Activated CD4-positive, alpha-beta T cell treated with anti-CD3 and anti-CD28 coated beads, Interleukin-2, amount 50 U/mL, for 1 hour (primary cell): ENCODE data around the gene ZNF626.
"Not testable (repeated sequence)": the region's sequence is repeated elsewhere in the genome, so short reads cannot be mapped to it uniquely, and the experiment has no call there.

ENCODE experiments used
- DNase-seq: peaks from one replicate; pipeline ENCODE4 v3.0.0-alpha.2; 2020

Gene ZNF626

DNA sequence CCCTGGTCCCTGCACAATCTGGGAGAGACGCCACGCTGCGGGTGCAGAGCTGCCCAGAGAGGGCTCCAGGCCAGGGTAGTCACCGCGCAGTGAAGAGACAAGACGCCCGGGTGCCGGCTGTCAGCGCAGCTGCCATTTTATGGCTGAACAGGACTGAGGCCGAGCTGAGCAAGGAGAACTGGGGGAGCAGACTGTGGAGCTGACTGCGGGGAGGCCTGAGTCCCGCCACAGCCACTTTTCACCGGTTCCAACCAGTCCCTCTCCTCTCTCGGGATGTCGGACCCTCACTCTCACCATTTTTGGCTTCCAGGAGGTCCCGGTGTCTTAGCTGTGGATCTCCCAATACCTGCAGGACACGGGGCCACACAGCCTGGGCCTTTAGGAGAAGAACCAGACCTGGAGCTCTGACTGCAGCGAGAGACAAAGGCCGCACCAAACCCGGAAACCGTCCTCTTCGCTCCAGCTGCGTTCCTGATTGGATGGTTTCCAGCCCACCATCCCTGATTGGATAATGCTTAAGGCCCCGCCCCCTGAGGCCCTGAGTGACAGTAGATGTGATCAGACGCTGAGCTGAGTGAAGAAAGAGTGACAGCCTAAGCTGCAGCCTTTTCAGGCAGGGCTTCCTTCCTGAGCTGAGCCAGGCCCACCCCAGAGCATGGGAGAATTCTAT is at the start of gene ZNF626:
Gene ZNF626, minus strand, starts transcription at position 422 of the 670 bp plus-strand sequence. Its CDS starts 125 bp downstream, at position 297.
- DNase-seq: peak; percentile 85

DNA sequence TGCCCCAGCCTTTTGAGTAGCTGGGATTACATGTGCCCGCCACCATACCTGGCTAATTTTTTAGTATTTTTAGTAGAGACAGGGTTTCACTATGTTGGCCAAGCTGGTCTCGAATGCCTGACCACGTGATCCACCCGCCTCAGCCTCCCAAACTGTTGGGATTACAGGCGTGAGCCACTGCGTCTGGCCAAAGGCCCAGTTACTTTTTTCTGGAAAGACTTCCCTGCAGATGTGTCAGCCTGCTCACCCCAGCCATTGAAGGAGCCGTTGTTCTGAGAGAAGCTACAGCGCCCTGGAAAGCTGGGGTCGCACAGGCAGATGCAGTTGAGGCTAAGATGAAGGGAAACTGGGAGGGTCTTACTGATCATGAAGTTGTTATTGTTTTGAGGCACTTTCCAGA is 7.9 kb upstream of the ZNF626 start:
- no peak for DNase-seq

DNA sequence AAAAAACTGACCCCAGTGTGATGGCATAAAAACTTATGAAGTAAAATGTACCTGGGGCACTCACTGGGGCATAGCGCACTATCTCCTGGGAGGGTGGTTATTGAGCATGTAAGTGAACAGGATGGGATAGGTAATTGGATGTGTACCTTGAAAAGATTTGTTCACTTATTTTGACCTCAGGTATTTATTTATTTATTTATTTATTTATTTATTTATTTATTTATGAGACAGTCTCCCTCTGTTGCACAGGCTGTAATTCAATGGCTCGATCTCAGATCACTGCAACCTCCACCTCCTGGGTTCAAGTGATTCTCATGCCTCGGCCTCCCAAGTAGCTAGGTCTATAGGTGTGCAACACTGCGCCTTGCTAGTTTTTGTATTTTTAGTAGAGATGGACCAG is 5.9 kb upstream of the ZNF626 start:
- no peak for DNase-seq

DNA sequence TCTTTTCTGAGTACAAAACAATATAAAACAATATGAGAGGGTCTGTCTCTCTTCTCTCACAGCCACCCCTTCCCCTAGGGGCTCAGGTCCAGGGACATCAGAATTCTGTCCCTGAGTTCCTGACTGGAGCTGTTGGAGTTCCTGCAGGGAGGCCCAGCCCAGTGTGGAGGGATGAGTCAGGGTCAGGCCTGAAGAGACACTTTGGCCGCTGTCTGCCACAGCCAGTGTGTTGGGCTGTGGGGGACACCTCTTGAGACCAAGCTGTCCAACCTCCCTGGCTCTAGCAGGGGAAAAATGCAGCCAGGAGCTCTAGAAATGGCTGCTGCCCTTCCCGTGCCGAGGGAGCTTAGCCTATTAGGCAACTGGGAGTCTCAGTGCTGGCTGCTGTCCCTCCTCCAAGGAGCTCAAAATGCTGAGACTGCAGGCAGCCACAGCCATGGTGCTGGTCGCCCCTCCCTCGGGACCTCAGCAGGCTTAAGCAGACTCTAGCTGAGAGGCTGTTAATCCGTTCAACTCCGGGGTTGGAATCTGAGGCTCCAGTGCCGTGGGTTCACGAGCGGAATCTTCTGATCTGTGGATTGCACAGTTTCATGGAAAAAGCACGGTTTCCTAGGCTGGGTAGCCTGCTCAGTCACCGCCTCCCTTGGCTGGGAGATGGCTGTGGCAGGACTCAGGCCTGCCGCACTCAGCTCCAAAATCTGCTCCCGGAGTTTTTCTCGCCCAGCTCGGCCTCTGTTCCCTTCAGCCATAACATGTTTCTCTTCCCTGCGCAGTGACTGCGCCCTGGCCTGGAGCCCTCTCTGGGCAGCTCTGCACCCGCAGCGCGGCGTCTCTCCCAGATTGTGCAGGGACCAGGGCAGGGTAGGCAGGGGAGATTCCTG is 3.8 kb upstream of the ZNF626 start:
- no peak for DNase-seq

DNA sequence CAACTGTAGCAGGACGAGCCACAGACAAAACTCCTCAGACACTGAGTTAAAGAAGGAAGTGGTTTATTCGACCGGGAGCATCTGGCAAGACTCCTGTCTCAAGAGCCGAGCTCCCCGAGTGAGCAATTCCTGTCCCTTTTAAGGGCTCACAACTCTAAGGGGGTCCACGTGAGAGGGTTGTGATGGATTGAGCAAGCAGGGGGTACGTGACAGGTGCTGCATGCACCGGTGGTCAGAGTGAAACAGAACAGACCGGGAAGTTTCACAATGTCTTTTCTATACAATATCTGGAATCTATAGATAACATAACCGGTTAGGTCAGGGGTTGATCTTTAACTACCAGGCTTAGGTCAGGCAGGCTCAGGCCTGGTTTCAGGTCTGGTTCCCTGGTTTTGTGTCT is 3.1 kb upstream of the ZNF626 start:
- DNase-seq: not testable (repeated sequence)

DNA sequence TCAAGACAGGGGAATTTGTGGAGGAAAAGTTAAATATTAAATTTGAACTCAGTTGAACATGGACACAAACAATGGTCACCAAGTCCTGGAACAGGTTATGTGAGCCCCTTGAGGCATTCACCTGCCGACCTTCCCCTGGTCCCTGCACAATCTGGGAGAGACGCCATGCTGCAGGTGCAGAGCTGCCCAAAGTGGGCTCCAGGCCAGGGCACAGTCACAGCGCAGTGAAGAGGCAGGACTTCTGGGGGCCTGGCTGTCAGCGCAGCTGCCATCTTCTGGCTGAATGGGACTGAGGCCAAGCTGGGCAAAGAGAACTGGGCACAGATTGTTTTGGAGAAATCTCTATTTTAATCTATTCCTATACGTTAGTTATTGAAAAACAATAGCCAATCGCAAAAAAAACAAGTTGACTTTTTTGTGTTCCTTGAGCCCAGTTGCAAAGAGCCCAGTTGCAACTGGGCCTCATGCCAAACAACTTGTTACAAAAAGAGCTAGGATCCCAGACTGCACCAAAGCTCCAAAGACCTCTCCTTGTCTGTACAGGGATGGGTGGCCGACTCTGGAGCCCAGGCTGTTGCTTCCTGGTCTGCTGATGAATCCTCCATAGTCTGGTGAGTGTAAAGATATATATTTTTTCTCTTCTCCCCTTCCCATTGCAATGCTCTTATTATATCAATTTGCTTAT is 1.2 kb upstream of the ZNF626 start:
- no peak for DNase-seq

DNA sequence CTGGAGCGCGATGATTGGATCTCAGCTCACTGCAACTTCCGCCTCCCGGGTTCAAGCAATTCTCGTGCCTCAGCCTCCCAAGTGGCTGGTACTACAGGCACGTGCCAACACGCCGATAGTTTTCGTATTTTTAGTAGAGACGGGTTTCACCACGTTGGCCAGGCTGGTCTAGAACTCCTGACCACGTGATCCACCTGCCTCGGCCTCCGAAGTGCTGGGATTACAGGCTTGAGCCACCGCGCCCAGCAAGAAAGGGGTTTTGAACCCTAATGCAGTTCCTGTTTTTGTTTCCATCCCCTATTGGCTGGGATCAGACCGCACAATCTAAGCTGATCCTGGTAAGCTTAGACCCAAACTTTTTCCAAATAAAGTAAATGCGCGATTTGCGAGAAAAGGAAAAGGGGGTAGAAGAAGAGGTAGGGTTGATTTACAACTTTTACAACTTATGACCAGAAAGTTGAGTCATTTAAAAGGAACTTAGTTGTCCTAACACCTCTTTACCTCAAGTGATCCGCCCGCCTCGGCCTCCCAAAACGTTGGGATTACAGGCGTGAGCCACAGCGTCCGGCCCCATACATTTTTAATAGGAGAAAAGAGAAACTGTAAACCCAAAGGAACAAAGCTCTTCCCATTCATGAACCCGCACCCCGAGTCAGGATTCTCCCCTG is 764 bp downstream of the ZNF626 start:
- DNase-seq: no peak

DNA sequence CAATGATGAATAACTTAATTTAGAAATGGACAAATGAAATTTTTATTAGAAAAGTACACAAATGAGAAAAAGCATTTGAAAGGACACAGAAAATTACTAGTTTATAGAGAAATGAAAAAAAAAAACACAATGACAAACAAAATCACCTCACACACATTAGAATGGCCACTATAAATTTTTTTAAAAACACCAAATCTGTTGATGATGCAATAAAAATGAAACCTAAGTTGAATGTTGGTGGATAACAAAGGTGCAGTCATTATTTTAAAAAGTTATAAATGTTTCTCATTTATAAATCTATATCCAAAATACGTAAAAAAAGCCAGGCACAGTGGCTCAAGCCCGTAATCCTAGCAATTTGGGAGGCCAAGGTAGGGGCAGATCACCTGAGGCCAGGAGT is 20.8 kb downstream of the ZNF626 start:
- DNase-seq: no peak

DNA sequence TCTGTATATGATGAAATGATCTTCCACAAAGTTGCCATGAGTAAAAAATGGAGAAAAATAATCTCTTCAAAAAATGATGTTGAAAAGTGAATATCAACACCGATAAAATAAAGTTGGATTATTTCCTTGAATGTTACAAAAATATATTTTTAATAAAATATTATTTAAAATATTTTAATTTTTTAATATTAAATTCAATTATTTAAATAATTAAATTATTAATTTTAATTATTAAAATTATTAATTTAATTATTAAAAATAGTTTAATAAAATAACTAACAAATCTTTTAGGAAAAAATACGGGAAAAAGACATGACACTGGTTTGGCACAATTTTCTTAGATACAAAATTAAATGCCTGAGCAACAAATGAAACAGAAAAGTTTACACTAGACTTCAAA is 21.3 kb downstream of the ZNF626 start:
- no peak for DNase-seq

DNA sequence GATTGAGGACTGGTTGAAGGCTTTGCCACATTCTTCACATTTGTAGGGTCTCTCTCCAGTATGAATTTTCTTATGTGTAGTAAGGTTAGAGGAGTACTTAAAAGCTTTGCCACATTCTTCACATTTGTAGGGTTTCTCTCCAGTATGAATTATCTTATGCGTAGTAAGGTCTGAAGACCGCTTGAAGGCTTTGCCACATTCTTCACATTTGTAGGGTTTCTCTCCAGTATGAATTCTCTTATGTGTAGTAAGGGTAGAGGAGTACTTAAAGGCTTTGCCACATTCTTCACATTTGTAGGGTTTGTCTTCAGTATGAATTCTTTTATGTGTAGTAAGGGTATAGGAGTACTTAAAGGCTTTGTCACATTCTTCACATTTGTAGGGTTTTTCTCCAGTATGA is 36.8 kb downstream of the ZNF626 start:
- not testable (repeated sequence) for DNase-seq

DNA sequence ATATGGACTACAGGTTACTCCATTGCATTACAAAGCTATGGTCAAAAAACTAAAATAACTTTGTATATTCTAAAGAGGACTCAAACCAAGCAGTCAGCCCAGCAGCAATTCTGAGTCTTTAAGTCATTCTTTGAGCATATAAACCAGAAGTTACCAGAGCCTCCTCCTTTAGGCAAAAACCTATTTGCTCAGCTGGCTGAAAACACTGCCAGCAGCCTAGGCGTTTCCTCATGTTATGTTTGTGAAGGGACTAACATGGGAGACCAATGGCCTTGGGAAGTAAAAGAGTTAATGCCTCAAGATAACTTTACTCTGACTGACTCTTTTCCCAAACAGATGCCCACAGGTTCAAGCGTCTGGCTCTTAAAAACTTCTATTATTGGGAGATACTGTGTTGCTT is 45.3 kb downstream of the ZNF626 start:
- no peak for DNase-seq

DNA sequence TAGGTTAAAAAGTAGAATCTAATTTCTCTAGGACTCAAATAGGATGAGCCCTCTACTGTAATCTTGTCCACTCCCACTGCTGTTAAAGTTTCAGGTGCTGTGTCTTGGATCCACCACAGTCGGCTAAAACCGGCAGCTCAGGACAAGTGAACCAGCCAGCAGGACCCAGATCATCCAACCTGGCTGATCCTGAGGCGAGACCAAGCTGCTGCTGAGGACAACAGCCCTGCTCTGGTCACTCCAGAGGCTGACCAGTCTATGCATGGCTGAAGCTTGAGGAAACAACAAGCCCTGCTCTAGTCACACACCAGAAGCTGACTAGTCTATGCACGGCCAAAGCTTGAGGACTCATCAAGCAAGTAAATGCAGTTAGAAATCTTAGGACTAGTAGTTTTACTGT is 46.4 kb downstream of the ZNF626 start:
- not testable (repeated sequence) for DNase-seq

DNA sequence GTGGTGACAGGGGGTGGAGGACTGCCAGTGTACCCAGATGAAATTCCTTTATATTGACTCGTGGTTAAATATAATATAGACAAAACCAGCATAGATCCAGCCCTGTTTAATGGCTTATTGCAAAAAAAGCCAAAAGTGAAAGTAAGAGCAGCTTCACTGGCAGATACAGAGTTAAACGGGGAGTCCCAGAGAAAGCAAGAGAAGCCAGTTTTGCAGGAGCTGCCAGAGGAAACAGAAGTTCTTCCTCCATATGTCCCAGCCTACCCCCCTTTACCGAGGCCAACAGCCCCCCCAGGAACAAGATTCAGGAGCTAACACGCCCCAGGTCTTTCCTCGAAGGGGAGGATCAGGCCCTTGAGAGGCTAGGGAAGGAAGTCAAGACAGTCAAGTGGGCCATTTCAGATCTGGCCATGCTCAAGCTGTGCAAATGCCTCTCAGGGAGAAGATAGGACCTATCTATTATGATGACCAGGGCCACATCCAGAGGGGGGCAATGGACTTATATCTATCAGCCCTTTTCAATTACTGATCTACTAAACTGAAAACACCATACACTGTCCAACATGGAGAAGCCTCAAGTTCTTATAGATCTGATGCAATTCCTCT is 48.6 kb downstream of the ZNF626 start:
- DNase-seq: no peak

DNA sequence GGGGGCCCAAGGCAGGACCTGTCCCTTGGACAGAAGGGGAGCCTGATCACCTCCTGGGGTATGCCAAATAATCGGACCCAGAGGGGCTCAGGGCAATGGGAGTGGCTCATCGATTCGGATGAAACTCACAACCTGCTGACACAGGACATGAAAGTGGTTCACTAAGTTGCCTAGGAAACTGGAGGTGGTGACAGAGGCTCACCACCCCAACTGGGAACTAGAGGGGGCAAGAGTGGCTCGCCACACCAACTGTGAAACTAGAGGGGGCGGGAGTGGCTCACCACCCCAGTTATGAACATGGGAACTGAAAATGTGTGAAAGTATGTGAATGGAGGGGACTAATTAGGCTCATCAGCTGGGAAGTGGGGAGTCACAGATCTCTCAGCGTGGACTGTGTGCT is 49.5 kb downstream of the ZNF626 start:
- no peak for DNase-seq

DNA sequence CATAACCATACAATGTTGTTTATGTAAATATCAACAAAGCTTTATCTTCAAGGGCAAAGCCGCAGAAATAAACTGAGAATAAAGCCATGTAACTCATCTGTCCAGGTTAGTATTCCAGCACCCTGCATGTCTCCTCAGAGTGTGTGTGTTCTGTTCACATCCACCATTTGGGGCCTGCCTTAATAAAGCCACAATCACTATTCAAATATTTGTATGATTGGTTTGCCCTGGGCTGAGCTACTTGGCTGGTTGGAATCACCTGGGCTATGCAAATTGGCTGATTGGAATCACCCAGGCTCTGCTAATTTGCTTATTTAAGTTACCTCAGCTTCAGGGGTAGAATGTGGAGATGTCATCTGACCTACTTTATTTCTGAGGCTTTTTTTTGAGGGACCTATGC is 53.4 kb downstream of the ZNF626 start:
- no peak for DNase-seq
